H1 (cell line): ENCODE data around the gene WDR4. TPM values are rescaled to one million over a fixed set of nuclear protein-coding genes. Genes with fewer than 3 reads are reported as not detected.

Experiments
- CEBPB ChIP-seq: IDR thresholded peaks from 2 replicates; pipeline ENCODE4 v1.6.1; 2012; ENCODE audit warnings: low read depth, low read length
- KDM5A ChIP-seq: fragments of 200-600 bp; IDR thresholded peaks from 2 replicates; pipeline ENCODE4 v1.7.1; 2012; ENCODE audit warnings: mild to moderate bottlenecking, low read length, inconsistent platforms, mixed read lengths
- POLR2A ChIP-seq, 2 experiments: IDR thresholded peaks; 1 replicate in 1 of 2; 2 replicates in 1 of 2; pipeline ENCODE4 v1.6.1; 2011; ENCODE audit warnings: low read depth in 2 of 2, low read length in 2 of 2, mild to moderate bottlenecking in 2 of 2; ENCODE audit errors: control extremely low read depth in 1 of 2
- RBBP5 ChIP-seq: IDR thresholded peaks from 2 replicates; pipeline ENCODE4 v1.7.1; 2012; ENCODE audit warnings: low read depth, mild to moderate bottlenecking, inconsistent platforms, low read length, moderate library complexity, borderline replicate concordance
- RXRA ChIP-seq: IDR thresholded peaks from 2 replicates; pipeline ENCODE4 v1.6.1; 2011; ENCODE audit warnings: low read depth, mild to moderate bottlenecking, low read length, moderate library complexity; ENCODE audit not compliant: insufficient read depth
- polyA plus RNA-seq, 7 experiments: library from polyadenylated mRNA; depleted of rRNA in 3 of 7; stranded (reverse) in 5 of 7; unstranded in 2 of 7; fragments of >200 nt in 5 of 7; fragments of 200-250 nt in 2 of 7; gene quantifications; 1 replicate in 5 of 7; 2 replicates in 1 of 7; 4 replicates in 1 of 7; pipeline versions ENCODE4 v1.2.1 to v1.2.3, GENCODE V29; 2011 to 2013; ENCODE audit warnings: missing spikeins in 2 of 7, mixed read lengths in 2 of 7
- total RNA-seq: library from RNA; stranded (reverse); fragmentation: NEBNext Ultra II Directional; extraction: Animal tissue kit (Norgen Biotek cat#: 25700); gene quantifications from 2 replicates; pipeline ENCODE4 v1.2.1, GENCODE V29; 2021

The WDR4 gene
- total and polyA plus RNA-seq, 2 of the 8 experiments (the other 6 are each of a cell fraction or from before 2014, with no cell fraction given), result 28.9 to 47.8 TPM

DNA sequence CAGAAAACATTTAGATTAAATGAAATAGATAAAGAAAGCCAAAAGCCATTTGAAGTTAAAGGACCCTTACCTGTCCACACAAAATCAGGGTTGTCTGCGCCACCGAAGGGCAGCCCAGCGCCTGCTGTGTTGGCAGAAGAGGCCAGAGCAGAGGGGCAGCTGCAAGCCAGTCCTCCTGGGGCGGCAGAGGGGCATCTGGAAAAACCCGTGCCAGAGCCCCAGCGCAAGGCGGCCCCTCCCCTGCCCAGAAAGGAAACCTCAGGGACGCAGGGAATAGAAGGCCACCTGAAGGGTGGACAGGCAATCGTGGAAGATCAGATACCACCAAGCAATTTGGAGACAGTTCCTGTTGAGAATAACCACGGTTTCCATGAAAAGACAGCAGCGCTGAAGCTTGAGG, 24.5 kb upstream of the WDR4 start (continued):
- no peak for TF ChIP-seq KDM5A
- TF ChIP-seq CEBPB, result no peak
- no peak for TF ChIP-seq POLR2A (IDR thresholded peaks at IDR 0.05; ENCODE audit: control extremely low read depth in 1 of 2, low read depth in 2 of 2, low read length in 2 of 2)
- no peak for TF ChIP-seq RXRA
- TF ChIP-seq RBBP5, result no peak
